ENCODE measurements around the gene CTSW. TPM values are rescaled to one million over a fixed set of nuclear protein-coding genes. Genes with fewer than 3 reads are reported as not detected.

The CTSW gene
- polyA plus RNA-seq, 2 of the 4 experiments (the other 2 are of a cell fraction), result not detected

- no peak overlapping the region for H3K4me3 ChIP-seq
- ChIA-PET CTCF (interaction anchor here (0.8 to 20.5 kb wide), 20 partner anchors 5 to 171 kb away, joined by 3 to 618 read pairs (median 22); partner anchors contain the start of genes C11orf68, CFL1, CTSW and DRAP1), POLR2A (interaction anchor here (1.1 to 1.6 kb wide), 2 partner anchors 14 to 17 kb away, joined by 3 to 9 read pairs; partner anchors contain the start of gene FOSL1)
- ATAC-seq (no peak), FAIRE-seq (no peak), DNase-seq (ENCODE audit: low read depth in 1 of 2, low spot score in 1 of 2) (no peak)
- H3K9me3 ChIP-seq, result no peaks in the 10 kb centered on the region
- WGBS (ENCODE audit: missing lambda C conversion rate), result 91% methylated on average over 13 of the region's 13 CpGs
- no peak overlapping the region for H3K4me2 ChIP-seq
- H3K27ac ChIP-seq, result no peak overlapping the region
- peaks cover 16% of the 10 kb centered on the region for H3K4me1 ChIP-seq
- TF ChIP-seq RFX5 (IDR thresholded peaks at IDR 0.05), result no peak
- TF ChIP-seq CEBPB (IDR thresholded peaks at IDR 0.05), result no peak
- no peak for TF ChIP-seq HES2 (IDR thresholded peaks at IDR 0.05)
- TF ChIP-seq RARB (CRISPR knock-in tag; IDR thresholded peaks at IDR 0.05), result no peak
- TF ChIP-seq TFCP2L1 (CRISPR knock-in tag; IDR thresholded peaks at IDR 0.05), result no peak
- TF ChIP-seq ZSCAN20 (CRISPR knock-in tag; IDR thresholded peaks at IDR 0.05), result no peak
- TF ChIP-seq NR3C1 (IDR thresholded peaks at IDR 0.05), result no peak
- no peak for TF ChIP-seq SMC3 (IDR thresholded peaks at IDR 0.05)
- no peak for TF ChIP-seq CBX8 (IDR thresholded peaks at IDR 0.05)
- no peak for TF ChIP-seq USF2 (IDR thresholded peaks at IDR 0.05)
- no peak for TF ChIP-seq MYC (IDR thresholded peaks at IDR 0.05; ENCODE audit: borderline replicate concordance, low read length)
Measured at GRCh38 chr11:65883058-65883761, 3.6 kb downstream of the CTSW start.

- H3K27ac ChIP-seq, result no peak overlapping the region
- DNase-seq (ENCODE audit: low read depth in 1 of 2, low spot score in 1 of 2) (no peak), FAIRE-seq (no peak), ATAC-seq (no peak)
- ChIA-PET CTCF (interaction anchor here (0.6 to 20.5 kb wide), 62 partner anchors 6 to 368 kb away, joined by 3 to 618 read pairs (median 5); partner anchors contain the start of genes BANF1, C11orf68, CFL1 and CTSW), POLR2A (interaction anchor here (1.1 to 1.6 kb wide), 5 partner anchors 12 to 172 kb away, joined by 3 to 9 read pairs (median 4); partner anchors contain the start of gene FOSL1)
- TF ChIP-seq ATOH8 (CRISPR knock-in tag; IDR thresholded peaks at IDR 0.05; ENCODE audit: low read depth) (no peak), MAX (IDR thresholded peaks at IDR 0.05) (no peak), ESRRA (IDR thresholded peaks at IDR 0.05; ENCODE audit: borderline replicate concordance, low read length) (no peak), HMGXB4 (CRISPR knock-in tag; IDR thresholded peaks at IDR 0.05; ENCODE audit: borderline replicate concordance) (no peak), TFCP2L1 (CRISPR knock-in tag; IDR thresholded peaks at IDR 0.05) (no peak), CHD4 (IDR thresholded peaks at IDR 0.05; ENCODE audit: borderline replicate concordance) (no peak), MAZ (IDR thresholded peaks at IDR 0.05; ENCODE audit: borderline replicate concordance, low read depth, low read length) (no peak), RCOR1 (IDR thresholded peaks at IDR 0.05; ENCODE audit: low read depth, low read length) (no peak), BHLHE40 (IDR thresholded peaks at IDR 0.05; ENCODE audit: low read depth, low read length) (no peak), PHF8 (IDR thresholded peaks at IDR 0.05; ENCODE audit: borderline replicate concordance, low read depth) (no peak)
- no peak overlapping the region for H3K4me2 ChIP-seq
- no peak overlapping the region for H3K4me3 ChIP-seq
- WGBS (ENCODE audit: missing lambda C conversion rate), result 72% methylated on average over 26 of the region's 28 CpGs
- H3K9me3 ChIP-seq, result no peaks in the 10 kb centered on the region
- H3K4me1 ChIP-seq, result peaks cover 18% of the 10 kb centered on the region
Measured at GRCh38 chr11:65883786-65884715, 4.4 kb downstream of the CTSW start.
